Glutamatergic neuron (in vitro differentiated cells): Measurements from ENCODE around the gene HSPA1B. TPM values are rescaled to one million over a fixed set of nuclear protein-coding genes. Genes with fewer than 3 reads are reported as not detected.
A peak's percentile ranks its signal among the peaks of the same experiment; 100 is the strongest.

Experiments used
- DNase-seq: peaks from one replicate; pipeline ENCODE4 v3.0.0; 2022
- H3K27ac Mint-ChIP-seq: one replicate; pipeline ENCODE4 v1.8.0; 2020; ENCODE audit warnings: mild to moderate bottlenecking, mixed read lengths, inconsistent platforms; ENCODE audit not compliant: unreplicated experiment
- H3K27me3 Mint-ChIP-seq: one replicate; pipeline ENCODE4 v1.8.0; 2020; ENCODE audit warnings: mild to moderate bottlenecking, moderate library complexity, mixed read lengths, inconsistent platforms; ENCODE audit not compliant: unreplicated experiment
- H3K36me3 Mint-ChIP-seq: one replicate; pipeline ENCODE4 v1.8.0; 2020; ENCODE audit warnings: mild to moderate bottlenecking, mixed read lengths, inconsistent platforms; ENCODE audit not compliant: unreplicated experiment
- H3K4me1 Mint-ChIP-seq: one replicate; pipeline ENCODE4 v1.8.0; 2020; ENCODE audit warnings: mild to moderate bottlenecking, low read depth, mixed read lengths, inconsistent platforms; ENCODE audit not compliant: unreplicated experiment
- H3K4me3 Mint-ChIP-seq: one replicate; pipeline ENCODE4 v1.8.0; 2020; ENCODE audit warnings: mild to moderate bottlenecking, mixed read lengths, inconsistent platforms; ENCODE audit not compliant: unreplicated experiment
- H3K9me3 Mint-ChIP-seq: one replicate; pipeline ENCODE4 v1.8.0; 2020; ENCODE audit warnings: mild to moderate bottlenecking, moderate library complexity, mixed read lengths, inconsistent platforms; ENCODE audit not compliant: unreplicated experiment
- CTCF ChIP-seq: fragments of 200-600 bp; sonication (generic); IDR thresholded peaks from one replicate; pipeline ENCODE4 v1.5.0; 2021; ENCODE audit not compliant: partially characterized antibody, unreplicated experiment
- long read RNA-seq: library from polyadenylated mRNA; unstranded; transcript quantifications from one replicate; pipeline ENCODE4 v2.0.0, GENCODE V29; 2020; ENCODE audit not compliant: unreplicated experiment
- total RNA-seq: library from RNA; stranded (reverse); fragmentation: NEBNext Ultra II Directional; extraction: Animal tissue kit (Norgen Biotek cat#: 25700); gene quantifications from one replicate; pipeline ENCODE4 v1.2.1, GENCODE V29; 2021; ENCODE audit not compliant: unreplicated experiment

The HSPA1B gene
- total RNA-seq: 93.9 TPM
- long read RNA-seq, transcript HSPA1B-201 (1 exons, 2,521 nt): major isoform, 7 of 7 reads
- long read RNA-seq, partial matches to known transcripts: 0 of 7 reads
- long read RNA-seq, other reads (novel, unspliced or antisense): 0 of 7 reads

- Mint-ChIP-seq H3K9me3 (peaks cover 13% of the 10 kb centered on the region), H3K27ac (peak within 1 kb of the TSS; percentile 96), H3K4me3 (peak within 1 kb of the TSS; percentile 92), H3K36me3 (no peaks in the 10 kb centered on the region), H3K4me1 (peaks cover 4% of the 10 kb centered on the region), H3K27me3 (peaks cover 12% of the 10 kb centered on the region)
- TF ChIP-seq CTCF: no peak
- DNase-seq: peak; percentile 94
Observed at GRCh38 chr6:31827286-31828079, at the start of gene HSPA1B. TSS of gene HSPA1B (plus strand) at chr6:31827738. CDS start at chr6:31827951, 213 bp downstream.

- Mint-ChIP-seq H3K9me3 (peaks cover 2% of the 10 kb centered on the region), H3K4me1 (no peaks in the 10 kb centered on the region), H3K4me3 (no peak overlapping the region), H3K27ac (no peak overlapping the region), H3K36me3 (no peaks in the 10 kb centered on the region), H3K27me3 (no peaks in the 10 kb centered on the region)
- no peak for TF ChIP-seq CTCF
- no peak for DNase-seq
Observed at GRCh38 chr6:31778193-31778592, 49.3 kb upstream of the HSPA1B start.

GRCh38 chr6:31778999-31779885 lies 48.3 kb upstream of the HSPA1B start:
- Mint-ChIP-seq H3K36me3 (no peaks in the 10 kb centered on the region), H3K27ac (no peak overlapping the region), H3K4me1 (no peaks in the 10 kb centered on the region), H3K4me3 (no peak overlapping the region), H3K9me3 (peaks cover 2% of the 10 kb centered on the region), H3K27me3 (no peaks in the 10 kb centered on the region)
- DNase-seq: no peak
- no peak for TF ChIP-seq CTCF

GRCh38 chr6:31779908-31780307 lies 47.6 kb upstream of the HSPA1B start:
- Mint-ChIP-seq H3K4me3 (no peak overlapping the region), H3K9me3 (peaks cover 2% of the 10 kb centered on the region), H3K4me1 (no peaks in the 10 kb centered on the region), H3K36me3 (no peaks in the 10 kb centered on the region), H3K27me3 (peaks cover 2% of the 10 kb centered on the region), H3K27ac (no peak overlapping the region)
- no peak for DNase-seq
- TF ChIP-seq CTCF: no peak
